HepG2 (cell line): ENCODE measurements around the gene ETHE1. TPM values are rescaled to one million over a fixed set of nuclear protein-coding genes. Genes with fewer than 3 reads are reported as not detected.

Source experiments
- DNMT1 ChIP-seq: sonication (generic); formaldehyde crosslinking; IDR thresholded peaks from 2 replicates; pipeline ENCODE4 v1.5.1; 2020; ENCODE audit warnings: mild to moderate bottlenecking, missing genetic modification reagents
- MBD4 ChIP-seq: IDR thresholded peaks from 2 replicates; pipeline ENCODE4 v1.6.1; 2012; ENCODE audit warnings: low read length, inconsistent platforms, borderline replicate concordance
- MEIS1 ChIP-seq: sonication (generic); formaldehyde crosslinking; IDR thresholded peaks from 2 replicates; pipeline ENCODE4 v1.9.0; 2021; ENCODE audit warnings: mild to moderate bottlenecking, missing genetic modification reagents, moderate library complexity, borderline replicate concordance
- SIN3A ChIP-seq: IDR thresholded peaks from 2 replicates; pipeline ENCODE4 v1.6.1; 2011; ENCODE audit warnings: low read depth, mild to moderate bottlenecking, control low read depth, low read length, borderline replicate concordance
- YEATS4 ChIP-seq: sonication (generic); formaldehyde crosslinking; IDR thresholded peaks from 2 replicates; pipeline ENCODE4 v1.4.0; 2020; ENCODE audit warnings: missing genetic modification reagents, borderline replicate concordance
- ZBTB7A ChIP-seq: sonication (generic); formaldehyde crosslinking; IDR thresholded peaks from 2 replicates; pipeline ENCODE4 v1.8.0; 2022; ENCODE audit warnings: mild to moderate bottlenecking, missing genetic modification reagents
- ZNF253 ChIP-seq: sonication (generic); formaldehyde crosslinking; IDR thresholded peaks from 2 replicates; pipeline ENCODE4 v1.8.0; 2022; ENCODE audit warnings: mild to moderate bottlenecking, missing genetic modification reagents, borderline replicate concordance
- ZNF646 ChIP-seq: sonication (generic); formaldehyde crosslinking; IDR thresholded peaks from 2 replicates; pipeline ENCODE4 v1.9.0; 2021; ENCODE audit warnings: mild to moderate bottlenecking, missing genetic modification reagents
- polyA plus RNA-seq, 8 experiments: library from polyadenylated mRNA; depleted of rRNA in 3 of 8; stranded (reverse) in 7 of 8; unstranded in 1 of 8; fragments of >200 nt; fragmentation: Illumina TruSeq in 4 of 8; extraction: Trizol in 4 of 8; gene quantifications; 2 replicates each; pipeline versions ENCODE4 v1.2.1 to v1.2.3, GENCODE V29; 2011 to 2016; ENCODE audit warnings: low read depth in 4 of 8, missing spikeins in 1 of 8, mixed read lengths in 1 of 8; ENCODE audit not compliant: insufficient read depth in 1 of 8
- total RNA-seq, 5 experiments: library from RNA; depleted of rRNA; stranded (reverse); fragments of >200 nt; fragmentation: Illumina TruSeq; extraction: Trizol; gene quantifications; 2 replicates each; pipeline ENCODE4 v1.2.3, GENCODE V29; 2016; ENCODE audit warnings: low read depth in 1 of 5
- TF ChIP-seq, protein P1 (sequence below): sonication (generic); formaldehyde crosslinking; IDR thresholded peaks from 2 replicates; pipeline ENCODE4 v1.4.0; 2020; ENCODE audit warnings: mild to moderate bottlenecking, missing genetic modification reagents

The ETHE1 gene
- total and polyA plus RNA-seq, 2 of the 13 experiments (the other 11 are each of a cell fraction or from before 2014, with no cell fraction given), result 32.5 to 58.4 TPM

GRCh38 chr19:43569657-43570056 lies 42.7 kb upstream of the ETHE1 start (continued):
- TF ChIP-seq ZBTB7A (CRISPR knock-in tag) (no peak), SIN3A (no peak), YEATS4 (CRISPR knock-in tag) (no peak), MBD4 (no peak), ZNF253 (no peak), DNMT1 (no peak), ZNF646 (no peak), MEIS1 (CRISPR knock-in tag) (no peak)
- TF ChIP-seq, protein P1, sequence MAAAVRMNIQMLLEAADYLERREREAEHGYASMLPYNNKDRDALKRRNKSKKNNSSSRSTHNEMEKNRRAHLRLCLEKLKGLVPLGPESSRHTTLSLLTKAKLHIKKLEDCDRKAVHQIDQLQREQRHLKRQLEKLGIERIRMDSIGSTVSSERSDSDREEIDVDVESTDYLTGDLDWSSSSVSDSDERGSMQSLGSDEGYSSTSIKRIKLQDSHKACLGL, result no peak
